ENCODE data around the gene CLMN.

GRCh38 chr14:95184413-95184790 is 135.3 kb downstream of the CLMN start:
- no peak for TF ChIP-seq CTCF (IDR thresholded peaks at IDR 0.05 in 2 of 3, conservative IDR thresholded peaks at IDR 0.05 in 1 of 3; ENCODE audit: borderline replicate concordance in 1 of 3, insufficient read depth in 1 of 3, low read depth in 2 of 3, low read length in 2 of 3)
- TF ChIP-seq SIN3A (IDR thresholded peaks at IDR 0.05; ENCODE audit: low read depth) = no peak
- TF ChIP-seq ELF1 (IDR thresholded peaks at IDR 0.05; ENCODE audit: borderline replicate concordance, low read depth) = no peak
- no peak for TF ChIP-seq CEBPB (IDR thresholded peaks at IDR 0.05; ENCODE audit: low read depth)
- no peak for TF ChIP-seq MAX (IDR thresholded peaks at IDR 0.05)
- no peak for TF ChIP-seq ATF3 (IDR thresholded peaks at IDR 0.05)
- no peak for TF ChIP-seq POLR2A (IDR thresholded peaks at IDR 0.05; ENCODE audit: borderline replicate concordance, extremely low read depth, insufficient read depth, insufficient read length)
- TF ChIP-seq POLR2AphosphoS5 (IDR thresholded peaks at IDR 0.05; ENCODE audit: low read depth, low read length) = no peak
- TF ChIP-seq REST (IDR thresholded peaks at IDR 0.05; ENCODE audit: low read depth) = no peak
- TF ChIP-seq ZBTB33 (IDR thresholded peaks at IDR 0.05; ENCODE audit: extremely low read depth, insufficient replicate concordance, low read length) = no peak
- no peak for TF ChIP-seq YY1 (IDR thresholded peaks at IDR 0.05; ENCODE audit: extremely low read depth, insufficient replicate concordance, low read depth, low read length)
- TF ChIP-seq ZFX (IDR thresholded peaks at IDR 0.05) = no peak
- no peak for TF ChIP-seq SRF (IDR thresholded peaks at IDR 0.05; ENCODE audit: low read depth)
- no peak for TF ChIP-seq EZH2phosphoT487 (IDR thresholded peaks at IDR 0.05; ENCODE audit: borderline replicate concordance)
